HG03354 (cell line): ENCODE measurements around the gene HRC.
"Not testable (repeated sequence)": the region's sequence is repeated elsewhere in the genome, so short reads cannot be mapped to it uniquely, and the experiment has no call there.

Experiments used
- ATAC-seq: cut with Tn5 transposase; IDR thresholded peaks from one replicate; pipeline ENCODE4 v1.9.1; 2021; ENCODE audit warnings: mild to moderate bottlenecking; ENCODE audit not compliant: unreplicated experiment, poor library complexity, severe bottlenecking

The HRC gene, protein sequence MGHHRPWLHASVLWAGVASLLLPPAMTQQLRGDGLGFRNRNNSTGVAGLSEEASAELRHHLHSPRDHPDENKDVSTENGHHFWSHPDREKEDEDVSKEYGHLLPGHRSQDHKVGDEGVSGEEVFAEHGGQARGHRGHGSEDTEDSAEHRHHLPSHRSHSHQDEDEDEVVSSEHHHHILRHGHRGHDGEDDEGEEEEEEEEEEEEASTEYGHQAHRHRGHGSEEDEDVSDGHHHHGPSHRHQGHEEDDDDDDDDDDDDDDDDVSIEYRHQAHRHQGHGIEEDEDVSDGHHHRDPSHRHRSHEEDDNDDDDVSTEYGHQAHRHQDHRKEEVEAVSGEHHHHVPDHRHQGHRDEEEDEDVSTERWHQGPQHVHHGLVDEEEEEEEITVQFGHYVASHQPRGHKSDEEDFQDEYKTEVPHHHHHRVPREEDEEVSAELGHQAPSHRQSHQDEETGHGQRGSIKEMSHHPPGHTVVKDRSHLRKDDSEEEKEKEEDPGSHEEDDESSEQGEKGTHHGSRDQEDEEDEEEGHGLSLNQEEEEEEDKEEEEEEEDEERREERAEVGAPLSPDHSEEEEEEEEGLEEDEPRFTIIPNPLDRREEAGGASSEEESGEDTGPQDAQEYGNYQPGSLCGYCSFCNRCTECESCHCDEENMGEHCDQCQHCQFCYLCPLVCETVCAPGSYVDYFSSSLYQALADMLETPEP

DNA sequence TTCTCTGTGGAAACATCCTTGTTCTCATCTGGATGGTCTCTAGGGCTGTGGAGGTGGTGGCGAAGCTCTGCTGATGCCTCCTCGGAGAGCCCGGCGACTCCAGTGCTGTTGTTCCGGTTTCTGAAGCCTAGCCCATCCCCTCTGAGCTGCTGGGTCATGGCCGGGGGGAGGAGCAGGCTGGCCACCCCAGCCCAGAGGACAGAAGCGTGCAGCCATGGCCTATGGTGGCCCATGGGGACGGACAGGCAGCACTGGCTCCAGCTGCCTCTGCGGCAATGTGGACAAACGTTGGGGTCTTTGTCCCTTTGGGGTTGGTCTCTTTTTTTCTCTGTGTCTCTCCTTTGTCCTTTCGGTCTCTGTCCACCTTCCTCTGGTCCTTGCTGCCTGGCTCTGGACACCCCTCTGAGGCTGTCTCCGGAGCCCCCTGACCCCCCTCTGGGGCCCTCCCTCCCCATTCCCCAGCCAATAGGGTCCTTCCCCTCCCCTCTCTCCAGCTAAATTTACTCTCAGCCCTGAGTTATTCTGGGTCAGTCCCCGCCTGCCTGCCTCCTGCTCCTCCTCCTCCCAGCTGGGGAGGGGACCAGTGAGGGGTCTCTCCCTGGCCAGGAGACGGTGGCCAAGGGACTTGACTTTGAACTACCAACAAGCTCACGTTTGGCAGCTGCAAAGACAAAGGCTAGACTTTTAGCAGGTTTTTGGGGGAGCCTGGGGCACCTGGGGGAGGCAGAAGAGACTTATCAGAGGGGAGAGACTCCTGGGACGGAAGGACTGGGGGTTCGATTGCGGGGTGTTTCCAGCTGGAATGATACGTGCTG, at the start of gene HRC:
Gene HRC, minus strand, starts transcription at position 392 of the 815 bp plus-strand sequence. Its CDS starts 159 bp downstream, at position 233.
- ATAC-seq, result no peak

DNA sequence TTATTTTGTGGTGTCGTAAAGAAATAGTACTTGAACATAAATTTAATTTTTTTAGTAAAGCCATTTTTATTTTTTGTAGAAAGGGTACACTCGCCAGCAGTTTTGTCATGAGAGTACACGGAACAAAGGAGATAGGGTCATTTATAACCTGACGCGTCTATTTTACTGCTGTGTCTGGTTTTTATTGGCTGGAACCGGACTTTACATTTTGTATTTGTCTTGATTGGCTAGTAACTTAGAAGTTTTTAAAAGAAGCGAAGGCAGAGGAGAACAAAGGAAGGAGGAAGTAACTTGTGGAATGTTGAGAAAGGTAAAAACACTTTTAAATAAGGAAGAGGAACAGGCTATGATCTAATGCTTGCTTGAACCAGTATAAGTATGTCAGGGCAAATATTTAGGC, 45.8 kb upstream of the HRC start:
- no peak for ATAC-seq

DNA sequence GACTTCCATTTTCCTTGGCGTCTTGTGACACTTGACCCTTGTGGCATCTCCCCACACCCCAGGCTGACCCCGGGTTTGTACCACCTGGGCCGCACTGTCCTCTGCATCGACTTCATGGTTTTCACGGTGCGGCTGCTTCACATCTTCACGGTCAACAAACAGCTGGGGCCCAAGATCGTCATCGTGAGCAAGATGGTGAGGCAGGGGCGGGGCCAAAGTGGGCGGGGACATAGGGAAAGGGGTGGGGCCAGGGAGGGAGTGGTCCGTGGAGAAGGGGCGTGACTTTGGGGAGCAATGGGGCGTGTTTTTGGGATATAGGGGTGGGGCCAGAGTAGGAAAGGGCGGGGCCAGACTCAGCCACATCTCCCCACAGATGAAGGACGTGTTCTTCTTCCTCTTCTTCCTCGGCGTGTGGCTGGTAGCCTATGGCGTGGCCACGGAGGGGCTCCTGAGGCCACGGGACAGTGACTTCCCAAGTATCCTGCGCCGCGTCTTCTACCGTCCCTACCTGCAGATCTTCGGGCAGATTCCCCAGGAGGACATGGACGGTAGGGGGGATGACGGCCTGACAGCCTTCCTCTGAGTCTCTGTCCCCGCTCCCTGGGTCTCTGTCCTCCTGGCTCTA, 45.2 kb upstream of the HRC start:
- ATAC-seq, result no peak

DNA sequence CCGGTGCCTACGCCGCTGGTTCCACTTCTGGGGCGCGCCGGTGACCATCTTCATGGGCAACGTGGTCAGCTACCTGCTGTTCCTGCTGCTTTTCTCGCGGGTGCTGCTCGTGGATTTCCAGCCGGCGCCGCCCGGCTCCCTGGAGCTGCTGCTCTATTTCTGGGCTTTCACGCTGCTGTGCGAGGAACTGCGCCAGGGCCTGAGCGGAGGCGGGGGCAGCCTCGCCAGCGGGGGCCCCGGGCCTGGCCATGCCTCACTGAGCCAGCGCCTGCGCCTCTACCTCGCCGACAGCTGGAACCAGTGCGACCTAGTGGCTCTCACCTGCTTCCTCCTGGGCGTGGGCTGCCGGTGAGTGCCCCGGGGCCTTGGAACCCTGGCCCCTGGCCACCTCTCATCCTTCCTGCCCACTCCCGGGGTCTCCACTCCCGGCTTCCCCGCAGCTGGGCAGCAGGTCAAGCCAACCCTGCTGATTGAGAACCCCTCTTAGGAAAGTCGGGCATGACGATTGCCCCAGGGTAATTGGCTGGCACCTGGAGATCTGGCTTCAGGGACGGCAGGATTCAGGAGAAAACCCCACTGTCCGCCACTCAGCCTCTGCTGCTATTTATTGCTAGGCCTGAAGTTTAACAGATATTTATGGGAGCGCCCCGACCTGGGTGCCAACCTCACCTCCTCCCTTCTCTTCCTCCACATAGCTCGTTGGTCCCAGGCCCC, 41.5 kb upstream of the HRC start:
- ATAC-seq, result no peak

DNA sequence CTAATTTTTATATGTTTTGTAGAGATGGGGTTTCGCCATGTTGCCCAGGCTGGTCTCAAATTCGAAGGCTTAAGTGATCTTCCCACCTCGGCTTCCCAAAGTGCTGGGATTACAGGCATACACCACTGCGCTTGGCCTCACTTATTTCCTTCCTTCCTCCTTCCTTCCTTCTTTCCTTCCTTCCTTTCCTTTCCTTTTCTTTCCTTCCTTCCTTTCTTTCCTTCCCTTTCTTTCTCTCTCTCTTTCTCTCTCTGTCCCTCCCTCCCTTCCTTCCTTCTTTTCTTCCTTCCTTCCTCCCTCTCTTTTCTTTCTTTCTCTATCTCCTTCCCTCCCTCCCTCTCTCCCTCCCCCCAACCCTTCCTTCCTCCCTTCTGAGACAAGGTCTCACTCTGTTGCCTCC, 39.2 kb upstream of the HRC start:
- ATAC-seq, result no peak

DNA sequence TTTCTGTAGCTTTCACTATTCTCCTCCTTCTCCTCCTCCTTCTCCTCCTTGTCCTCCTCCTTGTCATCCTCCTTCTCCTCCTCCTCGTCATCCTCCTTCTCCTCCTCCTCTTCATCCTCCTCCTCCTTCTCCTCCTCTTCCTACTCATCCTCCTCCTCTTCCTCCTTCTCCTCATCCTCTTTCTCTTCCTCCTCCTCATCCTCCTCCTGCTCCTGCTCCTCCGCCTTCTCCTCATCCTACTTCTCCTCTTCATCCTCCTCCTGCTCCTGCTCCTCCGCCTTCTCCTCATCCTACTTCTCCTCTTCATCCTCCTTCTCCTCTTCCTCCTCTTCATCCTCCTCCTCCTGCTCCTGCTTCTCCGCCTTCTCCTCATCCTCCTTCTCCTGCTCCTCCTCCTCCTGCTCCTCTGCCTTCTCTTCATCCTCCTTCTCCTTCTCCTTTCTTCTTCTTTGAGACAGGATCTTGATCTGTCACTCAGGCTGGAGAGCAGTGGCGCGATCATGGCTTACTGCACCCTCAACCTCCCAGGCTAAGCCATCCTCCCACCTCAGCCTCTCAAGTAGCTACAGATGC, 38.7 kb upstream of the HRC start:
- ATAC-seq, result no peak

DNA sequence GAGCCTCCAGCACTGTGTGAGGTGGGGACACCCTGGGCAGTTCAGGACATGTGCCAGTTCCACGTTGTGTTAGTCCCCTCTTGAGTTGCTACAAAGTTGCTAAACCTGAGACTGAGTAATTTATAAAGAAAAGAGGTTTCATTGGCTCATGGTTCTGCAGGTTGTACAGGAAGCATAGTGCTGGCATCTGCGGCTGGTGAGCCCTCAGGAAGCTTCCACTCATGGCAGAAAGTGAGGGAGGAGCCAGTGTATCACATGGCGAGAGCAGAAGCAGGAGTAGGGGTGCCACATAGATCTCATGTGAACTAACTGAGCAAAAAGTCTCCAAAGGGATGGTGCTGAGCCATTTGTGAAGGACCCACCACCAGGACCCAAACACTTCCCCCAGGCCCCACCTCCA, 35.6 kb upstream of the HRC start:
- ATAC-seq, result no peak

DNA sequence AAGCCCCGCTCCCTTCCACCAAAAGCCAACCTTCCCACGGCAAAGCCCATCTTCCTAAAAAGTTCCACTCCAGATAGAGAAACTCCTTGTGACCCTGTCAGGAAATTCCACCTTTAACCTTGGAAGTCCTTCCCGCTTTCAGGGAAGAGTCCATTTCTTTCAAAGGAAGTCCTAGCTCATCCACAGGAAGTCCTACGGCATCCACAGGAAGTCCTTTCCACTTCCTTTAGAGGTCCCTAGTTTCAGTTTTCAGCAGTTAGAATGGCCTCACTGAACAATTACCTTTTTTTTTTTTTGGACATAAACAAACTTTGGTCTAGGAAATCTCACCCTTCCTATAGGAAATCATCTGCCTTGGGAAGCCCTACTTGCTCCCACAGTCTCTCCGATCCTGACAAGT, 34.1 kb upstream of the HRC start:
- no peak for ATAC-seq

DNA sequence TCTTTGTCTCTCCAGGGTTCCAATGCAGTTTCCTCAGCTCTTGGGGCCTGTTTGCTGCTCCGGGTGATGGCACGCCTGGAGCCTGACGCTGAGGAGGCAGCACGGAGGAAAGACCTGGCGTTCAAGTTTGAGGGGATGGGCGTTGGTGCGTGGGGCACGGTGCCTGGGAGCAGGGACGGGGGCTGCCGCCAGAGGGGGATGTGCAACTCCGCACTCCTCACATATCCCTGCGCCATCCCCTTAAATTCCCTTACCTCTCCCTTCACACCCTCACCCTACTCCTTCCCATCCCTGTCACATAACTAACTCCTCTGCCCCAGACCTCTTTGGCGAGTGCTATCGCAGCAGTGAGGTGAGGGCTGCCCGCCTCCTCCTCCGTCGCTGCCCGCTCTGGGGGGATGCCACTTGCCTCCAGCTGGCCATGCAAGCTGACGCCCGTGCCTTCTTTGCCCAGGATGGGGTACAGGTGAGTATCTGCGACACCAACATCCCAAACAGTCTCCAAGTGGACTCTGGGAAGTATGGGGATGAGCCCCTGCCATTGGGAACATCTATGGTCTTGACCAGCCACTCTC, 33.5 kb upstream of the HRC start:
- ATAC-seq, result no peak

DNA sequence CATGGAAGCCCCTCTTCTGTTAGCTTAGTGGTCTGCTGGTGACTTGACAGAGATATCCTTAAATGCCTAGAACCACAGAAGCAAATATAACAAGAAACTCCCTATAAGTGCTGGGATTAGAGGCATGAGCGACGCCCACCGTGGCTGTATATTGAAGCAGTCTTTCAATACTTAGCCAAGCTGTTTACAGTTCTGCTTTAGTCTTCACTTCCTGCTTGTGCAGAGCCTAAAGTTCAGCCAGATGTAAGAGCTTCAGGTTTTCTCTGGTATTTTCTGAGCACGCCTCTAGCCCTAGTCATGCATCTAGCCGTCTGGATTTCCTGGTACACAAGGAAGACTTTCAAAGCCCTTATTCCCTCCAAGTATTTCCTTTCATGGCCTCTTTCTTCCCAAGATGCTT, 30.9 kb upstream of the HRC start:
- ATAC-seq, result no peak

DNA sequence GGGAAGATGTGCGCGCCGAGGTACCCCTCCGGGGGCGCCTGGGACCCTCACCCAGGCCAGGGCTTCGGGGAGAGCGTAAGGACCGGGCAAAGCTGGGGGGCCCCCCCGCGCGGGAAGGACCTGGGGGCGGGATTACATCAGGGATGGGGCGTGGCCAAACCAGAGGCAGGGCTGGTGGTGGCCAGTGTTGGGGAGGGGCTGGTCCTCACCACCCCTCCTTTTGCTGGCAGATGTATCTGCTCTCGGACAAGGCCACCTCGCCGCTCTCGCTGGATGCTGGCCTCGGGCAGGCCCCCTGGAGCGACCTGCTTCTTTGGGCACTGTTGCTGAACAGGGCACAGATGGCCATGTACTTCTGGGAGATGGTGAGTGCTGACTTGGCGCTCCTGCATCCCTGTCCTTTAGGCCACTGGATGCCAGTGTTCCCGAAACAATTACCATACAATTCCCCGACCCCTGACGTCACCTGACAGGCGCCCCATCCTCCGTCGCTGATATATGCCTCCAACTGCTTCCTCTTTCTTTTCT, 27.7 kb upstream of the HRC start:
- ATAC-seq, result no peak

DNA sequence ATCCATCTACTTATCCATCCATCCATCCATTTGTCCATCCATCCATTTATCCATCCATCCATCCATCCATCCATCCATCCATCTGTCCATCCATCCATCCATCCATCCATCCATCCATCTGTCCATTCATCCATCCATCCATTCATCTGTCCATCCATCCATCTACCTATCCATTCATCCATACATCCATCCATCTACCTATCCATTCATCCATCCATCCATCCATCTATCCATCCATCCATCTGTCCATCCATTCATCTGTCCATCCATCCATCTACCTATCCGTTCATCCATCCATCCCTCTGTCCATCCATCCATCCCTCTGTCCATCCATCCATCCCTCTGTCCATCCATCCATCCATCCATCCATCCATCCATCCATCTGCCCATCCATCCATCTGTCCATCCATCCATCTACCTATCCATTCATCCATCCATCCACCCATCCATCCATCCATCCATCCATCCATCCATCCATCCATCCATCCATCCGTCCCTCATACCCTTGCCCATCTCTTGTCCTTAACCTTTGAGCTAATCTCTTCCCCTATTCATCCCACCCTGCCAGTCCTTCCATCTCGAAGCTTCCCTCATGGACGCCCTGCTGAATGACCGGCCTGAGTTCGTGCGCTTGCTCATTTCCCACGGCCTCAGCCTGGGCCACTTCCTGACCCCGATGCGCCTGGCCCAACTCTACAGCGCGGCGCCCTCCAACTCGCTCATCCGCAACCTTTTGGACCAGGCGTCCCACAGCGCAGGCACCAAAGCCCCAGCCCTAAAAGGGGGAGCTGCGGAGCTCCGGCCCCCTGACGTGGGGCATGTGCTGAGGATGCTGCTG, 27.0 kb upstream of the HRC start:
- not testable (repeated sequence) for ATAC-seq

DNA sequence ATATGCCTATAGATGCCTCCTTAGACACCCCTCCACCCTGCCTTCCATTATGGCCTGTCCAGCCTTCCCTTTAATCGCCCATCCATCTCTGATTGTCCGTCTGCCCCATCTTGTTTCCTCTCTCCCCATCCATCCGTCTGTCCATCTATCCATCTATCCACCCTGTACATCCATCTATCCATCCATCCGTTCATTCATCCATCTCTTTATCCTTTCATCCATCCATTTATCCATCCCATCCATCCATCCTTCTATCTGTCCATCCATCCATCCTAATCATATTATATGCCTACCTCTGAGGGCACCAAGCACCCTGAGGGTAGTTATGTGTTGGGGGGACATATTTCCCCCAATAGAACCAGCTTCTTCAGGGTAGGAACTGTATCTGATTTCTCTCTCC, 25.5 kb upstream of the HRC start:
- ATAC-seq, result no peak

DNA sequence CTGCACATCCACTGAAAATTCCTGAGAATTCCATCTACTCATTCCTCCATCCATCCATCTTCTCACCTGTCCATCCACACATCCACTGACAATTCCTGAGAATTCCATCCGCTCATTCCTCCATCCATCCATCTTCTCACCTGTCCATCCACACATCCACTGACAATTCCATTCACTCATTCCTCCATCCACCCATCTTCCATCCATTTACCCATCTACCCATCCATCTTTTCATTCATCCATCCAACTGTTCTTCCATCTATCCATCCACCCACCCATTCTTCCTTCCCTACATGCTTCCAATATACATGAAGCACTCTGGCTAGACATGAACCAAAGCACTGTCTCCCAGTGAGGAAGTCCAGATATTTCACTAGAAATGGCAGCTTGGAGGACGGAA, 18.0 kb upstream of the HRC start:
- no peak for ATAC-seq

DNA sequence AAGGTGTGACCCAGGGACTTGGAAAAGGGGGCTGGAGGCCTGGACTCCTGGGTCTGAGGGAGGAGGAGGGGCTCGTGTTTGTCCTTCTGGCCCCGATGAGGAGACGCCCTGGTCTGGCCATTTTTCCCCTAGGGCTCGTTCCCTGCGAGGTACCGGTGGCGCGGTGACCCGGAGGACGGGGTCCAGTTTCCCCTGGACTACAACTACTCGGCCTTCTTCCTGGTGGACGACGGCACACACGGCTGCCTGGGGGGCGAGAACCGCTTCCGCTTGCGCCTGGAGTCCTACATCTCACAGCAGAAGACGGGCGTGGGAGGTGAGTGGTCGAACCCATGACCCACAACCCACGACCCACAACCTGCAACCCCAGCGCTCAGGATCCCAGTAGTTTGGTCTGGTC, 13.2 kb upstream of the HRC start:
- no peak for ATAC-seq

DNA sequence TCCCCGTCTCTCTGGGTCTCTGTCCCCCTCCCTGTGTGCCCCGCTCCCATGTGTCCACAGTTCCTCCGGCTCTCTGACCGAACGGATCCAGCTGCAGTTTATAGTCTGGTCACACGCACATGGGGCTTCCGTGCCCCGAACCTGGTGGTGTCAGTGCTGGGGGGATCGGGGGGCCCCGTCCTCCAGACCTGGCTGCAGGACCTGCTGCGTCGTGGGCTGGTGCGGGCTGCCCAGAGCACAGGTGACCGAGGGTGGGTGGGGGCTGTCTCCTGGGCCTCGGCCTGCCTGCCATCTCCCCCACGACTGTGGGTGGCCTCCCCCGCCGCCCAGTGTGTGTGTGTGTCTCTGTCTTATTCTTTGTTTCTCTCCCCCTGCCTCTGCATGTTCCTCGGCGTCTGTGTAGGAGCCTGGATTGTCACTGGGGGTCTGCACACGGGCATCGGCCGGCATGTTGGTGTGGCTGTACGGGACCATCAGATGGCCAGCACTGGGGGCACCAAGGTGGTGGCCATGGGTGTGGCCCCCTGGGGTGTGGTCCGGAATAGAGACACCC, 12.7 kb upstream of the HRC start:
- ATAC-seq, result no peak

DNA sequence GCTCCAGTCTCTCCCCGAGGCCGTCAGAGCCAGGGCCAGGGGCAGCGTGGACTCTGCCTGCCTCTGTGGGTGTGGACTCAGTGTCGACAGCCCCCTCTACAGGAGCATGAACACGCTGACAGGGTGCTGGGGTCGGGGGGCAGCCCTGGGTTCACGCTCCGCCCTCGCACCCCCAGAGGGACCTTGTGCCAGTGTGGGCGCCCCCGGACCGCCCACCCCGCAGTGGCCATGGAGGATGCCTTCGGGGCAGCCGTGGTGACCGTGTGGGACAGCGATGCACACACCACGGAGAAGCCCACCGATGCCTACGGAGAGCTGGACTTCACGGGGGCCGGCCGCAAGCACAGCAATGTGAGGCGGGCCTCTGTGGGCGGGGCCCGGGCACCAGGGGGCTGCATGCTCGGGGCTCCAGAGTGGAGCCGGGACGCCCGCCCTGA, 10.7 kb upstream of the HRC start:
- ATAC-seq, result no peak
